A549 (cell line): ENCODE results near the gene DSCAM. TPM values are rescaled to one million over a fixed set of nuclear protein-coding genes. Genes with fewer than 3 reads are reported as not detected.

Experiments
- ATAC-seq, 2 experiments: fragments of 200-7000 bp in 1 of 2; fragments of >200 bp in 1 of 2; cut with Nextera tagmentation in 1 of 2; cut with Tn5 transposase in 1 of 2; 3 replicates each; pipeline versions ENCODE4 v1.8.0 to v1.9.1; 2018 to 2020; ENCODE audit warnings: mild to moderate bottlenecking in 1 of 2, moderate library complexity in 1 of 2
- CTCF ChIA-PET: fragments of 300-600 bp; sonication (Branson Sonifier 250); formaldehyde crosslinking; extraction: SDS; loops from one replicate; lab custom pipeline; 2021; ENCODE audit warnings: antibody characterized with exemption, inconsistent platforms; lab: Yijun Ruan, JAX
- POLR2A ChIA-PET: fragments of 350-600 bp; formaldehyde crosslinking; extraction: SDS; loops from one replicate; lab custom pipeline; 2021; ENCODE audit warnings: antibody characterized with exemption, inconsistent platforms; lab: Yijun Ruan, JAX
- DNase-seq, 2 experiments: peaks; one replicate each; pipeline versions ENCODE4 v3.0.0 to v3.0.0-alpha.2; 2011 to 2016; ENCODE audit warnings: low read depth in 1 of 2, low spot score in 1 of 2
- FAIRE-seq: peaks from 2 replicates; lab custom pipeline; 2011; peaks lifted over from hg19 to GRCh38; lab: Jason Lieb, UNC
- H3K27ac ChIP-seq, 2 experiments: fragments of >200 bp; sonication (Bioruptor Twin); formaldehyde crosslinking; 3 replicates each; pipeline ENCODE4 v1.5.1; 2016 to 2017
- H3K4me1 ChIP-seq: fragments of >200 bp; sonication (Bioruptor Twin); formaldehyde crosslinking; 3 replicates; pipeline ENCODE4 v1.6.1; 2016
- H3K4me2 ChIP-seq: fragments of >200 bp; sonication (Bioruptor Twin); formaldehyde crosslinking; 3 replicates; pipeline ENCODE4 v1.6.1; 2016
- H3K4me3 ChIP-seq: fragments of >200 bp; sonication (Bioruptor Twin); formaldehyde crosslinking; 3 replicates; pipeline ENCODE4 v1.5.1; 2016
- H3K9me3 ChIP-seq: fragments of >200 bp; sonication (Bioruptor Twin); formaldehyde crosslinking; 3 replicates; pipeline ENCODE4 v1.6.1; 2016
- ATOH8 ChIP-seq: fragments of 250-450 bp; sonication (Bioruptor Pico); IDR thresholded peaks from 2 replicates; pipeline ENCODE4 v1.5.0; 2020; ENCODE audit warnings: low read depth, mild to moderate bottlenecking, moderate library complexity
- CEBPB ChIP-seq, 2 experiments: fragments of >200 bp in 1 of 2; sonication (Bioruptor Twin) in 1 of 2; formaldehyde crosslinking in 1 of 2; IDR thresholded peaks; 2 replicates each; pipeline ENCODE4 v1.6.1; 2012 to 2016
- E2F6 ChIP-seq: IDR thresholded peaks from 2 replicates; pipeline ENCODE4 v1.6.1; 2012; ENCODE audit warnings: low read depth, borderline replicate concordance
- EHF ChIP-seq: fragments of 250-450 bp; sonication (Bioruptor Pico); IDR thresholded peaks from 2 replicates; pipeline ENCODE4 v1.5.0; 2020; ENCODE audit warnings: mild to moderate bottlenecking
- EHMT2 ChIP-seq: fragments of 200-600 bp; sonication (generic); IDR thresholded peaks from 2 replicates; pipeline ENCODE4 v1.6.1; 2016; ENCODE audit warnings: antibody characterized with exemption, low read depth, mild to moderate bottlenecking, moderate library complexity
- EP300 ChIP-seq, 2 experiments: fragments of >200 bp; sonication (Bioruptor Twin); formaldehyde crosslinking; IDR thresholded peaks; 2 replicates in 1 of 2; 3 replicates in 1 of 2; pipeline ENCODE4 v1.6.1; 2016 to 2017
- FOSL2 ChIP-seq, 2 experiments: fragments of 450-650 bp in 1 of 2; fragments of >200 bp in 1 of 2; sonication (Bioruptor Twin) in 1 of 2; formaldehyde crosslinking; IDR thresholded peaks; 2 replicates each; pipeline versions ENCODE4 v1.5.0 to v1.6.1; 2016 to 2020; ENCODE audit warnings: mild to moderate bottlenecking in 1 of 2, moderate library complexity in 1 of 2
- FOXS1 ChIP-seq: fragments of 250-450 bp; sonication (Bioruptor Pico); IDR thresholded peaks from 2 replicates; pipeline ENCODE4 v1.5.0; 2020; ENCODE audit warnings: mild to moderate bottlenecking, moderate library complexity
- GATA3 ChIP-seq: IDR thresholded peaks from 2 replicates; pipeline ENCODE4 v1.6.1; 2012; ENCODE audit warnings: borderline replicate concordance
- HOXB13 ChIP-seq: fragments of 250-450 bp; sonication (Bioruptor Pico); IDR thresholded peaks from 2 replicates; pipeline ENCODE4 v1.5.0; 2020; ENCODE audit warnings: low read depth, mild to moderate bottlenecking, moderate library complexity
- MAX ChIP-seq: IDR thresholded peaks from 2 replicates; pipeline ENCODE4 v1.6.1; 2012
- NR3C1 ChIP-seq: fragments of >200 bp; sonication (Bioruptor Twin); formaldehyde crosslinking; IDR thresholded peaks from 3 replicates; pipeline ENCODE4 v1.6.1; 2017
- RAD21 ChIP-seq, 2 experiments: fragments of >200 bp in 1 of 2; sonication (Bioruptor Twin) in 1 of 2; formaldehyde crosslinking in 1 of 2; IDR thresholded peaks in 1 of 2; conservative IDR thresholded peaks in 1 of 2; 2 replicates in 1 of 2; 3 replicates in 1 of 2; pipeline ENCODE4 v1.6.1; 2012 to 2018; ENCODE audit warnings: inconsistent platforms in 1 of 2
- RARB ChIP-seq: fragments of 250-450 bp; sonication (Bioruptor Pico); IDR thresholded peaks from 2 replicates; pipeline ENCODE4 v1.8.0; 2021; ENCODE audit warnings: mild to moderate bottlenecking, moderate library complexity
- REST ChIP-seq: fragments of 200-600 bp; sonication (generic); IDR thresholded peaks from 2 replicates; pipeline ENCODE4 v1.6.1; 2016; ENCODE audit warnings: antibody characterized with exemption, mild to moderate bottlenecking, moderate library complexity
- RNF2 ChIP-seq: fragments of 200-600 bp; sonication (generic); IDR thresholded peaks from 2 replicates; pipeline ENCODE4 v1.6.1; 2016; ENCODE audit warnings: low read depth, mild to moderate bottlenecking, antibody characterized with exemption, moderate library complexity, borderline replicate concordance
- SREBF2 ChIP-seq: fragments of 450-650 bp; IDR thresholded peaks from 2 replicates; pipeline ENCODE4 v1.6.1; 2014; ENCODE audit warnings: mild to moderate bottlenecking, moderate library complexity
- TFCP2L1 ChIP-seq: fragments of 250-450 bp; sonication (Bioruptor Pico); IDR thresholded peaks from 2 replicates; pipeline ENCODE4 v1.5.0; 2021; ENCODE audit warnings: mild to moderate bottlenecking
- ZC3H11A ChIP-seq: fragments of 450-650 bp; IDR thresholded peaks from 2 replicates; pipeline ENCODE4 v1.6.1; 2014; ENCODE audit warnings: antibody characterized with exemption, mild to moderate bottlenecking
- ZNF302 ChIP-seq: fragments of 250-450 bp; sonication (Bioruptor Pico); IDR thresholded peaks from 2 replicates; pipeline ENCODE4 v1.9.0; 2021; ENCODE audit warnings: inconsistent platforms, mild to moderate bottlenecking, moderate library complexity
- ZSCAN20 ChIP-seq: fragments of 250-450 bp; sonication (Bioruptor Pico); IDR thresholded peaks from 2 replicates; pipeline ENCODE4 v1.8.0; 2022; ENCODE audit warnings: mild to moderate bottlenecking, moderate library complexity
- WGBS: methylation state at CpG from one replicate; pipeline ENCODE4 v1.1.6; 2017; ENCODE audit errors: missing lambda C conversion rate; 5-methylcytosine and 5-hydroxymethylcytosine counted together
- polyA plus RNA-seq, 4 experiments: library from polyadenylated mRNA; depleted of rRNA in 3 of 4; stranded (reverse); fragments of >200 nt; fragmentation: RNase III in 1 of 4; extraction: RNeasy Plus Mini Kit Qiagen cat#74134 plus additional on column Dnase treatment in 1 of 4; gene quantifications; 2 replicates in 3 of 4; 3 replicates in 1 of 4; pipeline ENCODE4 v1.2.3, GENCODE V29; 2011 to 2017
- TF ChIP-seq, protein P1 (sequence below): fragments of >200 bp; sonication (Bioruptor Twin); formaldehyde crosslinking; IDR thresholded peaks from 3 replicates; pipeline ENCODE4 v1.6.1; 2016
- TF ChIP-seq, protein P2 (sequence below): fragments of >200 bp; sonication (Bioruptor Twin); formaldehyde crosslinking; IDR thresholded peaks from 3 replicates; pipeline ENCODE4 v1.5.1; 2016

Gene DSCAM
- polyA plus RNA-seq, 2 of the 4 experiments (the other 2 are of a cell fraction) = not detected

GRCh38 chr21:40155563-40155962 is 691.4 kb downstream of the DSCAM start:
- no peaks in the 10 kb centered on the region for H3K4me1 ChIP-seq
- TF ChIP-seq REST (no peak), NR3C1 (no peak), HOXB13 (CRISPR knock-in tag) (no peak), EHF (CRISPR knock-in tag) (no peak), EP300 (IDR thresholded peaks at IDR 0.05) (no peak), RNF2 (no peak), FOXS1 (no peak), FOSL2 (IDR thresholded peaks at IDR 0.05) (no peak), FOSL2 (CRISPR knock-in tag; IDR thresholded peaks at IDR 0.05) (no peak), MAX (no peak), ZNF302 (CRISPR knock-in tag) (no peak), E2F6 (no peak), SREBF2 (no peak), CEBPB (IDR thresholded peaks at IDR 0.05) (no peak)
- TF ChIP-seq, protein P1, sequence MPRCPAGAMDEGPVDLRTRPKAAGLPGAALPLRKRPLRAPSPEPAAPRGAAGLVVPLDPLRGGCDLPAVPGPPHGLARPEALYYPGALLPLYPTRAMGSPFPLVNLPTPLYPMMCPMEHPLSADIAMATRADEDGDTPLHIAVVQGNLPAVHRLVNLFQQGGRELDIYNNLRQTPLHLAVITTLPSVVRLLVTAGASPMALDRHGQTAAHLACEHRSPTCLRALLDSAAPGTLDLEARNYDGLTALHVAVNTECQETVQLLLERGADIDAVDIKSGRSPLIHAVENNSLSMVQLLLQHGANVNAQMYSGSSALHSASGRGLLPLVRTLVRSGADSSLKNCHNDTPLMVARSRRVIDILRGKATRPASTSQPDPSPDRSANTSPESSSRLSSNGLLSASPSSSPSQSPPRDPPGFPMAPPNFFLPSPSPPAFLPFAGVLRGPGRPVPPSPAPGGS = no peak
- TF ChIP-seq, all 56 proteins: peak for 0
- POLR2A ChIA-PET = no interaction called here
- 21% methylated on average over 7 of the region's 7 CpGs for WGBS
- ATAC-seq (no peak), FAIRE-seq (no peak), DNase-seq (no peak)
- CTCF ChIA-PET = interaction anchor here (1.2 kb wide), 2 partner anchors 9 to 35 kb away, joined by 3 read pairs; no protein-coding TSS in a partner anchor
- H3K9me3 ChIP-seq = no peaks in the 10 kb centered on the region
- no peak overlapping the region for H3K27ac ChIP-seq
- no peak overlapping the region for H3K4me3 ChIP-seq
- no peak overlapping the region for H3K4me2 ChIP-seq

DNA sequence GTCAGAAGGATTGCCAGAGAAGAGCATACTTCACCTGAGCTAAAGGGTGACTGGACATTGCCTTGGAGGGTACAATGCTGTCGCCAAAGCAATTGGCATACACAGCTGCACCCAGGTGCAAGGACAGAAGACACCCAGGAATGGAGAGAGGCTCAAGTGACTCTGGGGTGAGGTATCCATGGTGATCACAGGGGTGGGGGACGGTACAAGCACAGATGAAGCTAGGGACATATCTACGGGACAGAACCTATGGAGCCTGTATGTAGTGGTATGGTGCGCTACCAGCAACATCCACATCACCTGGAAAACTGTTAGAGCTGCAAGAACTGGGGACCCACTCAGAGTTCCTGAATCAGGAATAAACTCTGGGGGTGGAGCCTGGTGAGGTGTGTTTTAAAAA is 693.6 kb downstream of the DSCAM start:
- 20% methylated on average over 4 of the region's 4 CpGs for WGBS

DNA sequence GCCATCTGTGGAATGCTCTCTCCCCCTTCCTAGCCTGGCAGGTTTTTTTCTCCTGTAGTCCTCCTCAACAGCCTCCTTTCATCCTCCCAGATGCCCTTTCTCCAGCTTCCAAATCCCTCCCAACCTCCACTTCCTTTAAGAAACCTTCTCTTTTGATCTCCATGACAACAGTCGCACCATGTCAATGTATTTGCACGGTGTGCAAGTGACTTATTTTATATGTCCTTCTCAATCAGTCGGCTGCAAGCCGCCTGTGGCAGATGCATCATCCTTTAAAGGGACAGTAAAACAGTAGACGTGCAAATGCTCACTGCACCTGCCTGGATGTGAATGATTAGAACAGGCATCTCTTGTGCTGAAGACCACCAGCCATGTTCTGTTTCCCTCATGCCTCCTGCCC is 694.5 kb downstream of the DSCAM start:
- ATAC-seq = no peak
- DNase-seq = no peak
- ChIA-PET CTCF (interaction anchor here (2.7 kb wide), 1 partner anchor 9 kb away, joined by 6 read pairs; no protein-coding TSS in a partner anchor), POLR2A (no interaction called here)
- Histone ChIP-seq H3K4me2 (no peak overlapping the region), H3K27ac (no peak overlapping the region), H3K4me3 (no peak overlapping the region), H3K4me1 (no peaks in the 10 kb centered on the region), H3K9me3 (no peaks in the 10 kb centered on the region)
- TF ChIP-seq TFCP2L1 (no peak), ATOH8 (CRISPR knock-in tag) (no peak), EP300 (IDR thresholded peaks at IDR 0.05) (no peak), RNF2 (no peak), RARB (CRISPR knock-in tag) (no peak), EHMT2 (no peak)
- TF ChIP-seq, protein P2, sequence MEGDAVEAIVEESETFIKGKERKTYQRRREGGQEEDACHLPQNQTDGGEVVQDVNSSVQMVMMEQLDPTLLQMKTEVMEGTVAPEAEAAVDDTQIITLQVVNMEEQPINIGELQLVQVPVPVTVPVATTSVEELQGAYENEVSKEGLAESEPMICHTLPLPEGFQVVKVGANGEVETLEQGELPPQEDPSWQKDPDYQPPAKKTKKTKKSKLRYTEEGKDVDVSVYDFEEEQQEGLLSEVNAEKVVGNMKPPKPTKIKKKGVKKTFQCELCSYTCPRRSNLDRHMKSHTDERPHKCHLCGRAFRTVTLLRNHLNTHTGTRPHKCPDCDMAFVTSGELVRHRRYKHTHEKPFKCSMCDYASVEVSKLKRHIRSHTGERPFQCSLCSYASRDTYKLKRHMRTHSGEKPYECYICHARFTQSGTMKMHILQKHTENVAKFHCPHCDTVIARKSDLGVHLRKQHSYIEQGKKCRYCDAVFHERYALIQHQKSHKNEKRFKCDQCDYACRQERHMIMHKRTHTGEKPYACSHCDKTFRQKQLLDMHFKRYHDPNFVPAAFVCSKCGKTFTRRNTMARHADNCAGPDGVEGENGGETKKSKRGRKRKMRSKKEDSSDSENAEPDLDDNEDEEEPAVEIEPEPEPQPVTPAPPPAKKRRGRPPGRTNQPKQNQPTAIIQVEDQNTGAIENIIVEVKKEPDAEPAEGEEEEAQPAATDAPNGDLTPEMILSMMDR = no peak
- WGBS = 0% methylated on average over 5 of the region's 5 CpGs
- no peak for FAIRE-seq

More for the DNA sequence above, 693.6 kb downstream of the DSCAM start:
- Histone ChIP-seq H3K4me2 (no peak overlapping the region), H3K27ac (no peak overlapping the region), H3K9me3 (no peaks in the 10 kb centered on the region), H3K4me1 (no peaks in the 10 kb centered on the region), H3K4me3 (no peak overlapping the region)
- DNase-seq (no peak), FAIRE-seq (no peak), ATAC-seq (no peak)
- CTCF ChIA-PET = interaction anchor here (1.5 to 2.7 kb wide), 2 partner anchors 8 to 10 kb away, joined by 4 to 6 read pairs; no protein-coding TSS in a partner anchor
- TF ChIP-seq RAD21 (conservative IDR thresholded peaks at IDR 0.05 in 1 of 2, IDR thresholded peaks at IDR 0.05 in 1 of 2) (no peak), ZSCAN20 (CRISPR knock-in tag) (no peak), CEBPB (IDR thresholded peaks at IDR 0.05) (no peak), SREBF2 (no peak), ZC3H11A (no peak), MAX (no peak), EP300 (IDR thresholded peaks at IDR 0.05) (no peak), GATA3 (no peak)
- POLR2A ChIA-PET = no interaction called here
